ENCODE data around the gene DTNB.
"Not testable (repeated sequence)": the region's sequence is repeated elsewhere in the genome, so short reads cannot be mapped to it uniquely, and the experiment has no call there.

Gene DTNB

GRCh38 chr2:25677877-25678276, 4.5 kb upstream of the DTNB start:
- Histone ChIP-seq H3K36me3 (ENCODE audit: insufficient read depth, low read depth, low read length) (no peaks in the 10 kb centered on the region), H3K27me3 (ENCODE audit: insufficient read depth, low read length) (peaks cover 26% of the 10 kb centered on the region), H3K9ac (ENCODE audit: low read depth, low read length) (no peak overlapping the region), H3K4me3 (ENCODE audit: low read length) (no peak overlapping the region), H3K4me1 (ENCODE audit: insufficient read depth, low read length) (no peaks in the 10 kb centered on the region; the same call in 1 of the 2 replicates), H3K27ac (ENCODE audit: low read length) (no peak overlapping the region), H3K9me3 (ENCODE audit: insufficient read depth, low read depth, low read length) (no peaks in the 10 kb centered on the region)

- H3K9ac ChIP-seq (ENCODE audit: low read depth, low read length), result peak overlapping the region; percentile 85; the same call in 1 of the 2 replicates
- no peaks in the 10 kb centered on the region for H3K9me3 ChIP-seq (ENCODE audit: insufficient read depth, low read depth, low read length)
- peaks cover 40% of the 10 kb centered on the region for H3K27me3 ChIP-seq (ENCODE audit: insufficient read depth, low read length)
- H3K36me3 ChIP-seq (ENCODE audit: insufficient read depth, low read depth, low read length), result no peaks in the 10 kb centered on the region
- H3K4me3 ChIP-seq (ENCODE audit: low read length), result peak overlapping the region; percentile 75
- no peak overlapping the region for H3K27ac ChIP-seq (ENCODE audit: low read length)
- peaks cover 26% of the 10 kb centered on the region for H3K4me1 ChIP-seq (ENCODE audit: insufficient read depth, low read length)
Observed at GRCh38 chr2:25674077-25674362, 643 bp upstream of the DTNB start.

GRCh38 chr2:25672494-25673299, 680 bp downstream of the DTNB start:
- peak overlapping the region; percentile 90 for H3K9ac ChIP-seq (ENCODE audit: low read depth, low read length)

GRCh38 chr2:25671622-25672021, 1.8 kb downstream of the DTNB start:
- Histone ChIP-seq H3K9me3 (ENCODE audit: insufficient read depth, low read depth, low read length) (no peaks in the 10 kb centered on the region), H3K4me1 (ENCODE audit: insufficient read depth, low read length) (peaks cover 30% of the 10 kb centered on the region), H3K36me3 (ENCODE audit: insufficient read depth, low read depth, low read length) (no peaks in the 10 kb centered on the region), H3K4me3 (ENCODE audit: low read length) (peak overlapping the region; percentile 98), H3K27ac (ENCODE audit: low read length) (no peak overlapping the region), H3K9ac (ENCODE audit: low read depth, low read length) (no peak overlapping the region), H3K27me3 (ENCODE audit: insufficient read depth, low read length) (peaks cover 40% of the 10 kb centered on the region)

More at GRCh38 chr2:25672494-25673299, 680 bp downstream of the DTNB start:
- Histone ChIP-seq H3K36me3 (ENCODE audit: insufficient read depth, low read depth, low read length) (no peaks in the 10 kb centered on the region), H3K27ac (ENCODE audit: low read length) (no peak overlapping the region), H3K4me1 (ENCODE audit: insufficient read depth, low read length) (peaks cover 30% of the 10 kb centered on the region), H3K9me3 (ENCODE audit: insufficient read depth, low read depth, low read length) (no peaks in the 10 kb centered on the region), H3K4me3 (ENCODE audit: low read length) (peak overlapping the region; percentile 98), H3K27me3 (ENCODE audit: insufficient read depth, low read length) (peaks cover 40% of the 10 kb centered on the region)

GRCh38 chr2:25669520-25669919, 3.9 kb downstream of the DTNB start:
- Histone ChIP-seq H3K9me3 (ENCODE audit: insufficient read depth, low read depth, low read length) (no peaks in the 10 kb centered on the region), H3K36me3 (ENCODE audit: insufficient read depth, low read depth, low read length) (no peaks in the 10 kb centered on the region), H3K27me3 (ENCODE audit: insufficient read depth, low read length) (peaks cover 22% of the 10 kb centered on the region), H3K4me1 (ENCODE audit: insufficient read depth, low read length) (peaks cover 34% of the 10 kb centered on the region), H3K4me3 (ENCODE audit: low read length) (peak overlapping the region; percentile 46; the same call in 1 of the 2 replicates), H3K27ac (ENCODE audit: low read length) (no peak overlapping the region), H3K9ac (ENCODE audit: low read depth, low read length) (peak overlapping the region; percentile 63; the same call in 1 of the 2 replicates)

- Histone ChIP-seq H3K9ac (ENCODE audit: low read depth, low read length) (no peak overlapping the region), H3K4me3 (ENCODE audit: low read length) (no peak overlapping the region), H3K9me3 (ENCODE audit: insufficient read depth, low read depth, low read length) (no peaks in the 10 kb centered on the region), H3K27ac (ENCODE audit: low read length) (no peak overlapping the region), H3K4me1 (ENCODE audit: insufficient read depth, low read length) (peaks cover 29% of the 10 kb centered on the region), H3K27me3 (ENCODE audit: insufficient read depth, low read length) (no peaks in the 10 kb centered on the region), H3K36me3 (ENCODE audit: insufficient read depth, low read depth, low read length) (no peaks in the 10 kb centered on the region)
Observed at GRCh38 chr2:25666218-25666617, 7.2 kb downstream of the DTNB start.

- not testable (repeated sequence) for H3K9me3 ChIP-seq (ENCODE audit: insufficient read depth, low read depth, low read length); H3K4me3 ChIP-seq (ENCODE audit: low read length); H3K27me3 ChIP-seq (ENCODE audit: insufficient read depth, low read length); H3K27ac ChIP-seq (ENCODE audit: low read length); H3K9ac ChIP-seq (ENCODE audit: low read depth, low read length); H3K36me3 ChIP-seq (ENCODE audit: insufficient read depth, low read depth, low read length)
- H3K4me1 ChIP-seq (ENCODE audit: insufficient read depth, low read length), result peaks cover 24% of the 10 kb centered on the region
Observed at GRCh38 chr2:25665429-25665828, 7.9 kb downstream of the DTNB start.

- H3K4me3 ChIP-seq (ENCODE audit: low read length), result no peak overlapping the region
- H3K27me3 ChIP-seq (ENCODE audit: insufficient read depth, low read length), result no peaks in the 10 kb centered on the region
- peak overlapping the region; percentile 7; the same call in 1 of the 2 replicates for H3K9ac ChIP-seq (ENCODE audit: low read depth, low read length)
- H3K4me1 ChIP-seq (ENCODE audit: insufficient read depth, low read length), result peaks cover 19% of the 10 kb centered on the region
- no peak overlapping the region for H3K27ac ChIP-seq (ENCODE audit: low read length)
- no peaks in the 10 kb centered on the region for H3K9me3 ChIP-seq (ENCODE audit: insufficient read depth, low read depth, low read length)
- H3K36me3 ChIP-seq (ENCODE audit: insufficient read depth, low read depth, low read length), result no peaks in the 10 kb centered on the region
Observed at GRCh38 chr2:25664965-25665307, 8.4 kb downstream of the DTNB start.

GRCh38 chr2:25664183-25664964, 9.0 kb downstream of the DTNB start:
- H3K27ac ChIP-seq (ENCODE audit: low read length), result no peak overlapping the region
- H3K9me3 ChIP-seq (ENCODE audit: insufficient read depth, low read depth, low read length), result no peaks in the 10 kb centered on the region
- no peaks in the 10 kb centered on the region for H3K36me3 ChIP-seq (ENCODE audit: insufficient read depth, low read depth, low read length)
- H3K27me3 ChIP-seq (ENCODE audit: insufficient read depth, low read length), result no peaks in the 10 kb centered on the region
- H3K9ac ChIP-seq (ENCODE audit: low read depth, low read length), result peak overlapping the region; percentile 18; the same call in 1 of the 2 replicates
- H3K4me3 ChIP-seq (ENCODE audit: low read length), result no peak overlapping the region
- H3K4me1 ChIP-seq (ENCODE audit: insufficient read depth, low read length), result peaks cover 15% of the 10 kb centered on the region; the same call in 1 of the 2 replicates

- Histone ChIP-seq H3K9ac (ENCODE audit: low read depth, low read length) (no peak overlapping the region), H3K9me3 (ENCODE audit: insufficient read depth, low read depth, low read length) (no peaks in the 10 kb centered on the region), H3K36me3 (ENCODE audit: insufficient read depth, low read depth, low read length) (peaks cover 15% of the 10 kb centered on the region; the same call in 1 of the 2 replicates), H3K4me1 (ENCODE audit: insufficient read depth, low read length) (no peaks in the 10 kb centered on the region), H3K4me3 (ENCODE audit: low read length) (no peak overlapping the region), H3K27me3 (ENCODE audit: insufficient read depth, low read length) (no peaks in the 10 kb centered on the region), H3K27ac (ENCODE audit: low read length) (no peak overlapping the region)
Observed at GRCh38 chr2:25655316-25655715, 18.1 kb downstream of the DTNB start.

- Histone ChIP-seq H3K4me3 (ENCODE audit: low read length) (no peak overlapping the region), H3K27me3 (ENCODE audit: insufficient read depth, low read length) (no peaks in the 10 kb centered on the region), H3K4me1 (ENCODE audit: insufficient read depth, low read length) (no peaks in the 10 kb centered on the region), H3K9me3 (ENCODE audit: insufficient read depth, low read depth, low read length) (no peaks in the 10 kb centered on the region), H3K9ac (ENCODE audit: low read depth, low read length) (no peak overlapping the region), H3K27ac (ENCODE audit: low read length) (no peak overlapping the region), H3K36me3 (ENCODE audit: insufficient read depth, low read depth, low read length) (peaks cover 21% of the 10 kb centered on the region; the same call in 1 of the 2 replicates)
Observed at GRCh38 chr2:25654801-25655200, 18.6 kb downstream of the DTNB start.

Data from iPS-20b (cell line).